NCI-H146 (cell line): ENCODE data around the gene CD40.

Experiments
- DNase-seq: peaks from one replicate; lab custom pipeline; 2025; lab: John Stamatoyannopoulos, UW

The CD40 gene

DNA sequence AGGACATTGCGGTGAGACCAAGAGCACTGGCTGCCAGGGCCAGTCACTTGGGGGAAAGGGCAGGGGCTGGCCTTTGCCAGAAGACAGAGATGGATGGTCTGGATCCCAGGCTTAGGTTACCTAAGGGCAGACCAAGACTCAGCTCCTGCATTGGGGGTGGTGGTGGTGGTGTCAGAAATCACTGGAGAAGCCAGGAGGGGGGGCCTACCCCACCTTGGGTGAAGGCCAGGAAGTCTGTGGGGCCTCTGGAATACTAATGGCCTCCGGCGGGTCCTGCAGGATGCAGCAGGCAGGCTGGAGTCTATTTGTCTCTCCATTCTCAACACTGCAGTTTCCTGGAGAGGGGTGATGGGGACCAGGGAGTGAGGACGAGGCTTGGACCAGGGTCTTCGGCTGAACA is 32.8 kb downstream of the CD40 start:
- no peak for DNase-seq

DNA sequence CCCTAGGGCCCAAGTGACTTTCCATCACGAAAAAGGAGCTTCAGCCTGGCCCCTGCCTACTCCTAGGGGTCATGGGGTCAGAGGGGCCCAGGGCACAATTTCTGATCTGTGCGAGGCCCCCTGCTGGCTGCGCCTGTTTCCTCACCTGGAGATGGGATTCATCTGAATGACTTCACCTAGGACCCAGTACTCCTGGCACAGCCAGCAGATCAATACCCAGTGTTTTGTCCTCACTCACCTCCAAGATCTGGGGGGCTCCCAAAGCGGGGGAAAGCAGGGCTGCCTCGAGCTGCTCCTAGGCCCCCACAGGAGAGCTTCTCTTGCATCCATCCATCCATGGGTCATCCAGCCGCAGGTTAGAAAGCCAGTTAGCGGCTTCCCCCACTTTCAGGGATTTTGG is 33.8 kb downstream of the CD40 start:
- DNase-seq: peak; percentile 15

DNA sequence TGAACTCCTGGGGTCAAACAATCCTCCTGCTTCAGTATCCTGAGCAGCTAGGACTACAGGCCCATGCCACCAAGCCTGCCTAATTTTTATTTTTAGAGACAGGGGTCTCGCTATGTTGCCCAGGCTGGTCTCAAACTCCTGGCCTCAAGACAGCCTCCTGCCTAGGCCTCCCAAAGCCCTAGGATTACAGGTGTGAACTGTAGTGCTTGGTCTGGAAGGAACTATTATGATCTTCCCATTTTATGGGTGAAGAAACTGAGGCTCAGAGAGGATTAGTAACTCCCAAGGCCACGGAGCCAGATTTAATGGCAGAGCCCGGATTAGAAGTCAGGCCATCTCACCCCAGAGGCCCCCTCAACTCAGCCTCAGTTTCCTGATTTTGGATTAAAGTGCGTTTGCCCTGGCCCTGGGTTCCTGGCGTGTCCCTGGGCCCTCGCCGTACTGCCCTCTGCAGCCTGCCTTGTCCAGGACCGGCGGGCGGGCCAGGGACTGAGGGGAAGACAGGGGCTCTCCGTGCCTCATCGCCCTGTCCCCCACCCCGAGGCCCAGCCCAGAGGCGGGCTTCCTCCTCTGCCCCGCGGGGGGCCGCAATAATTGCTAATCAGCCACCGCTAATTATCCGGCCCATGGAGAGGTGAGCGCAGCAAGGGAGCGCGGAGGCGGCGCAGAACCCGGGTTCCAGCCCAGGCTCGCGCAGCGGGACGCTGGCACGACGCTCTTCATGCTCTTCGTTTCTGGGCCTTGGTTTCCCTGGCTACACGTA is 34.9 kb downstream of the CD40 start:
- no peak for DNase-seq

DNA sequence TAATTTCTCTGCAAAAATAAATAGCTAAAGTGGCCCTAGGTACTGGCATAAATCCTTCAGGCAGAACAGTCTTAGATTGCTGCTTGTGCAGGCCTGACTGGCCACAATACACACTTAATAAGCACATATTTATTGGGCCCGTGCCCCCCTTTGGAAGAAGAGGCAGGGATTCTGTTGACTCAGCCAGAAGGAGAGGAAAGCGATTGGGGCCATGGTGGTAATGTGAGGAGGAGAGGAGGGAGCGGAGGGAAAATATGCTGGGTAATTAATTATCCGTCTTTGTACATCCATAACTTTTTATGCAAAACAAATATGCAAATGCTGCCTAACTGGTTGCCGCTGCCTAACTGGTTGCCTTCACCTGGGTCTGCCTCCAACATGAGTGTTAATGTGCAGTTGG is 36.2 kb downstream of the CD40 start:
- DNase-seq: no peak

DNA sequence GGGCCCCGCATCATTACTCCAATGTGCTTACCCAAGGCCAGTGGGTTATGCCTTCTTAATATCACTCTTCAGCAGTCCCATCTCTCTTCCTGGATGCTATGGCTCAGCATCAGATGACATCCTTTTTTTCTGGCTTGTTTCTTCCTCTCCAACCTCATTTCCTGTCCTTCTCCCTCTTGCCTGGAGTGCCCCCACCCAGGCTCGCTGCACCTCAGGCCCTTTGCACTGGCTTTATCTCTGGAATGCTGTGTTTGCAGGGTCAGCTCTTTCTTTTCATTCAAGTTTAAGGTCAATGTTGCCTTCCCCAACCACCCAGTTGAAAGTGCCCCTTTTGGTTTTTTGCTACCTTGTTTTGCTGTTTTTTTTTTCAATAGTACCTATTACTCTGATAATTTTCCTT is 36.7 kb downstream of the CD40 start:
- no peak for DNase-seq

DNA sequence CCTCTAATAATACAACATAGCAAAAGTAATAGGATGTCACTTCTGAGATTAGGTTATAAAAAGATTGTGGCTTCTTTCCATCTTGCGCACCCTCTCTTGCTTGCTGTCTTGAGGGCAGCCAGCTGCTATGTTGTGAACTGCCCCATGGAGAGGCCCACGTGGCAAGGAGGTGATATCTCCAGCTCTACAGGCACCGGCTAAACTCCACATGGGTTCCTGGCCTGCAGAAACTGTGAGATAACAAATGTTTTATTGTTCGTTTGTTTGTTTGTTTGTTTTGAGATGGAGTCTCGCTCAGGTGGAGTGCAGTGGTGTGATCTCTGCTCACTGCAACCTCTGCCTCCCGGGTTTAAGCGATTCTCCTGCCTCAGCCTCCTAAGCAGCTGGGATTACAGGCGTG is 38.0 kb downstream of the CD40 start:
- DNase-seq: no peak

DNA sequence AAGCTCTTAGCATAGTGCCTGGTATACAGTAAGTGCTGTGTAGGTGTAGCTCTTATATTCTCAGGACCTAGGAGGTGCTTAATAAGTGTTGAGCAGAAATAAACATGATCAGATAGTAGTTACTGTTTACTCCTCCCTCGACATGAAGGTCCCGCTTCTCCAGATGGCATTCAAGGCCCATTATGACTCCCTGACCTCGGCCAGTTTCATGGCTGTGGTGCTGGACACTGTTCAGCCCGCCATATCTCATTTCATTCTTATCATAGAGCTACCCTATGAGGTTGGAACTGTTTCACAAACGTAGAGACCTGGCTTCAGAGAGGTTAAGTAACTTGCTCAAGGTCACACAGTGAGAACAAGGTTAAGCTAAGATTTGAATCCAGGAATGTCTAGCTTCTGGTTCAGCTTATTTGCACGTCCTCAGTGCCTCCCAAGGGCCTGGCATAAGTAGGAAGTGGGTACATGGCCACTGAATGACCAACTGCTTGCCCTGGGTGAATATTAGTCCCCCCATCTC is 39.0 kb downstream of the CD40 start:
- no peak for DNase-seq

DNA sequence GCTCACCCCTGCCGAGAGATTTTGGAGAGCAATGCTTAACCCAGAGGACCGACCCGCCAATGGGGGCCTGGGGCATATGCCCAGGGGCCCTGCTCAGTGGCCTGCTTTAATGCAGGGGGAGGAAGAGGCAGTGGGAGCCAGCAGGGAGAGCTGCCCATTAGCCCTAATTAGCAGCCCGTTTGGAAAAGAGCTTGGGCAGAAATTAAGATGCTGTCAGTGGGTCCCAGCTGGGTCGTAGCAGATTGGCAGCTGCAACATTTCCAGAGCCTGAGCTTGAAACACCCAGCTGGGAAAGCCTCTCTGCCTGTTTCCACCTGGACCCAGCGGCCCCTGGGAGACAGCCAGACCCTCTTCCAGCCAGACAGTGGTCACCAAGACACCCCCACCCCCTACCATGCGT is 39.5 kb downstream of the CD40 start:
- DNase-seq: no peak

DNA sequence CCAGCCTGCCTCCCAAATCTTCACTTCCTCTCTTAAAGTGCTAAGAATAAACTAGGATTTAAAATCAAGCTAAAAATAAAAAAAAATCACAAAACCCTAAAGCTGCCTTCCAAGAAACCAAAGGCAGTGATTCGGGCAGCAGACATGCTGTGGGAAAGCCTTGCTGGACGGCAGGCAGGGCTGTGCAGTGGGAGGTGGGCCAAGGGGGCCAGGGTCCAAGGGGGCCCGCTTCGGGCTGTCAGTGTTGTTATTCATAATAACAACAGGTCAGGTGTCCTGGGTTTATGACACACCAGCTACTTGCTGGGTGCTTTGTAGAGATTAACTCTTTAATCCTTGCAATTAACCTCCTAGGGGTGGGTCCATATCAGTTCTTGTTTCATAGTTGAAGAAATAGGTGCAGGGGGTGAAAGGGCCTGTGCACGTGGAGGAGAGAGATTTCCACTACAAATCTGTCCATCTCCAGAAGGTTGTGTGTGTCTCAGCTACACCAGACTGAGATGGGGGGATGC is 40.4 kb downstream of the CD40 start:
- DNase-seq: no peak

DNA sequence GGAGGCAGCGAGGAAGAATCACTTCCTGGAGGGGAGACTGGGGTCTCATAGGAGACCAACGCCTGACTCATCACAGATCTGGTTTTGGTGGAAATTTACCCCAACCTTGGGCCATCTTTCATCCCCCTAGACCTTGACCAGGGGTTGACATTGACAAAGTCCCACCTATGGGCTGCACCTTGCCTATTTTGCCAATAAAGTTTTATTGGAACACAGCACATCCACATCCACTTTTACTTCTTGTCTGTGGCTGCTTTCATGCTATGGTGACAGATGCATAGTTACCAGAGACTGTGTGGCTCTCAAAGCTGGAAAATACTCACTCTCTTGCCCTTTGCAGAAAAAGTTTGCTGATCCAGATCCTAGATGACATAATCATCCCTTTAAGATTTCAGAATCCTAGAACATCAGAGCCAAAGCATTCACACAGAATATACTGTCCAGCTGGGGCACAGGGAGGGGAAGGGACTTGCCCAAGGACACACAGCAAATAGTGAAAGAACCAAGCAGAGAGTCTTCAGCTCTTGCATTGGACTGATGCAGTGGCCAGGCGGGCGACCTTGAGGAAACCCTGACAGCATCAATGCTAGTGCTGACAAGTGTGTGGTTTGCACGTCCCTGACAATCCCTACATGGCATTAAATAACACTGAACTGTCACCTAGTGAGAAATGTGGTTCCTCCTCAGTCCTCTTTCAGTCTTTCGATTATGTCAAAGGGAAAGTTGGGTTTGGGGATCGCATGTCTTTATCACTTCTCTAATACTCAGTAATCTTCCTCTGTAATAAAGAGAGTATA is 41.2 kb downstream of the CD40 start:
- no peak for DNase-seq

DNA sequence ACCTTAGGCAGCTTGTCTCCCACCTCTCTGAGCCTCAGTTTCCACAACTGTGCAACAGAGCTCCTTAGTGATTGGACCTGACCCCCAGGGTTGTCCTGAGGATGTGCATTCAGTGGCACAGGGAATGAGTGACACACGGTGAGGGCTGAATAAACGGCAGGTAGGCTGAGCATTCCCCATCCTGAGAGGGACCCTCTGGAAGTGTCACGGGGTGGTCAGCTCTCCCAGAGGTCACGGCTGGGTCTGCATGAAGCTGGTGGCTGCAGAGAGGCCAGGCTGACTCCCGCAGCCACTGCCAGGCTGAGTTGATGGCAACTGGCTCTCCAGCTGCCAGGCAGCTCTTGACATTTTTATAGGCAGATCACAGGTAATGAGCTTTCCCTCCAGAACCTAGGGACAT is 42.5 kb downstream of the CD40 start:
- DNase-seq: no peak

DNA sequence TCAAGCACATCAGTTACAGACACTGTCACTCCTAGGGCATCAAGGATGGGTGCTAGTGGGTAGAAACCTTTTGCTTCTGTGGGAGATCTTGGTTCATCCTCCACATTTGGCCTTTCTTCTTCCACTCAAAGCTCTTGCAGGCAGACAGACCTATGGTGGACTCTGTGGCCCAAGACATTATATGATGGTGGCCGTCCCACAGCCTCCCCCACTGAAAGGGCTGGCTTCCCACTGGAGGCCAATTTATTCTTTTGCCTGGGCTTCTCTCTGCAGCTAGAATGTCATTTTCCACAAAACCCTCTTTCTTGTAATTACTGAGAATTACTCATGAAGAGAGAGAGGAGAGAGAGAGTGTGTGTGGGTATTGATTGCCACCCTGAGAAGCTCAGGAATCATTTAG is 43.8 kb downstream of the CD40 start:
- no peak for DNase-seq

DNA sequence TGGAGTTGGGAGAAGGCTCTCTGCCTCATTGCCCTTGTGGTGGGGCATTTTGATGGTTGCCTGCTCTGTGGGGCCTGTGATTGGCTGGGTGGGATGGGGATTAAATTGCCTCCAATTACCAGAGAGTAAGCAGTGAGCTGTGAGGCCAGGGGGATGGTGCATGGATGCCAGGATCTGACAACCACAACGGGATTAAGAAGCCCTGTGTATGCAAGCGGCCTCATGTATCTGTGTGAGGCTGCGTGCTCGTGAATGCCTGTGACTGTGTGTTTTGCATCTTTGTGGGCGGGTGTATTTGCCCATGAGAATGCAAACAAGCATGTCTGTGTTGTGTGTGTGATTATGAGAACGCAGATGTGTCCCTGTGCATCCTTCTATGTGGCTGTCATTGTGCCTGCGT is 46.1 kb downstream of the CD40 start:
- DNase-seq: no peak

DNA sequence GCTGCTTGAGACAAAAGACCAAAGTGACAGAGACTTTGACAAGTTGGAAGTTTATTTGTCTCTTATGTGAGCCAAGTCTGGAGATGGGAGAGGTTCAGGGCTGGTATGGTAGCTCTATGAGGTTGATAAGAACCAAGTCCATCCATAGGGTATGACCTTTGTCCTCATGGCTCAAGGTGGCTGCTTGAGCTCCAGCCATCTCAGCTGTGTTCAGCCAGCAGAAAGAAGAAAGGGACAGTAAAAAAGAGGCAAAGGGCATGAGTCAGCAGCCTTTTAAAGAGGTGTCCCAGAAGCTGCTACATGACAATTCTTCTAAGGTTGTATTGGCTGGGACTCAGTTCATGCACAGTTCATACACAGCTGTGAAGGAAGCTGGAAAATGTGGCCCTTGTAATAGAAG is 49.0 kb downstream of the CD40 start:
- no peak for DNase-seq

DNA sequence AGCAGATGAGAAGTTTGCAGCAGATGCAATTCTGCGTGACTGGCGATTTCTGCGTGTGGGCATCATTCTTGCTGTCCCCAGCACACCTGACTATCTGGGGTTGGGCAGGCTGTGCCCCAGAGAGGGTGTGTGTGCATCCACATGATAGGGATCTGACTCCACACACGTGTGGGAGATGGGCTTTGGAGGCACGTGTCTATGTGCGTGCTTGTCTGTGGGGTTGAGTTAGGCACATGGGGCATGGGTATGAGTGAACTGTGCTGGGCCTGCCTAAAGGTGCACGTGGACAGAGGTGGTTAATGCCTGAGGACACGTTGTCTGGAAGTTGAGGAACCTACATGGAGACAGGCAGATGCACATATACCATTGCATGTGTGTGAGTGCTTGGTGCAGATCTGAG is 50.3 kb downstream of the CD40 start:
- no peak for DNase-seq

DNA sequence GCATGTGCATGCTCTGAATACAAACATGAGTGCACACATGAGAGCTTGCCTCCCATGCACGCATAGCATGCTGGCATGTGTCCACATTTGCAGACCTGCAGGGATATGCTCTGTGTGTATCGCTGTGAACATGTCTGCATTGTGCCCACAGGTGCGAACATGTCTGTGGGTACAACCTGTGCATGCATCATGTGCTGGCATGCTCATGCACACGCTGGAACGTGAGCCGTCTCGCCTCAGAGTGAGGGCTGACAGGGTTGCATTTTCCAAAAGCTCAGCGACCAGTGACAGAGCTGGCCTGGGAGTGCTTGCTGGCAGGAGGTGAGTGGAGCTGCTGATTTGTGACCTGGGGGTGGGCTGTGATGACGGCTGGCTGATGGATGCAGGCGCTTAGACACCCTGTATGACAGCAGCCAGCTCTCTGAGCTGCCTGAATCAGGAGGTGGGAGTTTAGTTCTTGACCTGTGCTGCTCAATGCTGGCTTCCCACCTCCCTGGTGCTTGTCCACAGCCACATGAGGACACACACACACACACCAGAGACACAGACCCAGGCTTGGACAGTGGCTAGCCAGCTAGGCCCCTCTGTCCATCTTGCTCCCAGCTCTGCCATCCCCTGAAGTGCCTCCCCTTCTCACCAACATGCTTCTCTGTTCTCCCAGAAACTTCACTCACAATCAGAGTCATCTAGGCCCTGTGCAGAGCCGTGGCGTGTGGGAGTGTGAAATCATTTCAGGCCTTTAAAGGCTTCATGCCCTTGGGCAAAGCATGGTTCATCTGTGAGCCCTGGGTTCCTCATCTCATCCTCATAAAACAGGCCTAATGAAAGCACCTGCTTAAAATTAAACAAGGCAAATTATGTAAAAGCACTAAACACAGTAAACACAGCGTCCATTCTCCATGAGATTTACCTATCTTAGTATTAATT is 51.4 kb downstream of the CD40 start:
- no peak for DNase-seq

DNA sequence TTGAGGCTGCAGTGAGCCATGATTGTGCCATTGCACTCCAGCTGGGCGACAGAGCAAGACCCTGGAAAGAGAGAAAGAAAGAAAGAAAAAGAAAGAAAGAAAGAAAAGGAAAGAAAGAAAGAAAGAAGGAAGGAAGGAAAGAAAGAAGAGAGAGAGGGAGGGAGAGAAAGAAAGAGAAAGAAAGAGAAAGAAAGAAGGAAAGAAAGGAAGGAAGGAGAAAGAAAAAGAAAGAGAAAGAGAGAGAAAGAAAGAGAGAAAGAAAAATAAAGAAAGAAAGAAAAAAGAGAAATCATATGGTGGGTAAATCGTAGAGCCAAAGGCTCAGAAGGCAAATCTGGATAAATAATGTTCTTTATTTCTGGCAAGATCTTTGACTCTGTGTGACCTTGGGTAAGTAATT is 53.4 kb downstream of the CD40 start:
- no peak for DNase-seq

DNA sequence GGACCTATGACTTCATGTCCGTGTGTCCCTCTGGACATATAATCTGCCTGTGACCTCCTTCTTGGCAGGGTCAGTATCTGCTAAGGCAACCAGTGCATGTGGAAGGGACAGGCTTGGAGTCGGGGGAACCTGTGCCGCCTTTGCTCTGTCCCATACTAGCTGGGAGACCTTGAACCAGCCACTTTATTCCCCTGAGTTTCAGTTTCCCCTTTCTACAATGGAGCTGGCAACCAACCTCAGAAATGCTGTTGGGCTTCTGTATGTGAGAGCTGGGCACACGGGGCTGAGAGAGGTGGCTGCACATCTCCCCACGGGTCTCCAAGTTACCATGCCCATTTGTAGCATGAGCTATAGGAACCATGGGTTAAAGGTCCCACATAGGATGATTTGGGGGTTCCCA is 53.8 kb downstream of the CD40 start:
- DNase-seq: no peak

DNA sequence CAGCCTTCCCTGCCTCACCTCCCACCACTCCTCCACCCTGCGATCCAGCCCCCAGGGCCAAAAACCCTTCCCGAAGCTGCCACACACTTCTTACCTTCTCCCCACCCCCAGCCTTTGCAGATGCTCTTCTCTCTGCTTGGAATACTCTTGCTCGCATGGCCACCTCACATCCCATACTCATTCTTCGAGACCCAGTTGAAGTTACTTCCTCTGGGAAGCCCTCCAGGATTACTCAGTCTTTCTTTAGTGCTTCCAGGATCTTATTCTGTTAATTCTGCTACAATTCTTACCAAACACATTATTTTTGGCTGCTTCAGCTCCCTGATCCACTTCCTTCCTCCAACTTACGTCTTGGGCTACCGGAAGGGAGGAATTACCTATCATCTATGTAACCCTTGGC is 54.3 kb downstream of the CD40 start:
- no peak for DNase-seq

DNA sequence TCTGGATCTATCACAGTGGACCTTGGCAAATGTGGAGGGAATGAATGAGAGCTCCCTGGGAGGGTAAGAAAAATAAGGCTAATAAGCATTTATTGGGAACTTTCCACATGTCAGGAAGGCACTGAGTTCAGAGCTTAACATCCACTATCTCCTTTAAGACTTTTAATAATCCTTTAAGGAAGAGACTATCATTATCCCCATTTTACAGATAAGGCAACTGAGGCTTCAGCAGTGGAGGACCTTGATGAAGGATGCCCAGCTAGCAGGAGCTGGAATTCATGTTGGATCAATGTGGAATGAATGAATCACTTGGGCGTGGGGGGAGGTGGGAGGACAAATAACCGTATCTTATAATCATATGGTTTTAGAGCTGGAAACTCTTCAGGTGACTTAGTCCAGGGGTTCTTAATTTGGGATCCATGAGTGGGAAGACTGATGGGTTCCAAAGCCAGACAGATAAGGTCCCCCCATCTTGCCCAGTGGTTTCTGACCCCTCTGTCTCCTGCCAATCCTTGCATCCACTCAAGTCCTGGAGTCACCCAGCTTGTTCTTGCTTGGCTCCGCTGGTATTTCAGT is 54.9 kb downstream of the CD40 start:
- DNase-seq: no peak

DNA sequence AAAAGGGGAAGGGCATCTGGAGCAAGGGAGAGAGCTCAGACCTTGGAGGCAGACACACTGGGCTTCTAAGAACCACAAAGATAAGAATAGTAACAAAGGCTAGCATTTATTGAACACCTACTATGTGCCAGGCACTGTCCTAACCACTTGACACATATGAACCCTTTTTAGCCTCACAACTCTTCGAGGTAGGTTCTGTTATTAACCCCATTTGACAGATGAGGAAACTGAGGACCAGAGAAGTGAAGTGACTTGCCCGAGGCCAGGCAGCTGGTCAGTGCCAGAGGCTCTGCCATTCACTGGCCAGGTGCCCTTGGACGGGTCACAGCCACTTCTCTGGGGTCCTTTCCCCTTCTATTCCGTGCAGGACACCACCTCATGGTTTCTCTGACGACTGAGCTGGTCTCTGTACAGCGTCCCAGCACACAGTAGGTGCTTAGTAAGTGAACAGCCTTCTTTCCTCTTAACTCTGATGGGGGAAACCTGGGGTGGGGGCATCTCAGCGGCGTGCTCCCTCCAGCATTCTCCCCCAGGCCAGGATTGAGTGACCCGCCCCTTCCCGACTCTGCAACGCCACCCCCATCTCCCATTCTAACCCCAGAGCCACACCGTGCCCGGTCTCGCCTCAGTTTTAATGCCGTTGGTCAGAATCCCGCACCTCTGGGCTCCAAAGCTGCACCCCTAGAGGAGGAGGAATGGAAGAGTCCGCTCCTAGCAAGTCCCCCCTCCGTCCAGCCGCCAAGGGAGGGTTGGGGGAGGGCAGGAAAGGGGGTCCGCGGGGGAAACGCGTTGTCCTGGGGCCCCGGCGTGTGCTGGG is 55.7 kb downstream of the CD40 start:
- no peak for DNase-seq
